Endometrial microvascular endothelial cells (primary cell): ENCODE data around the gene TBC1D22A. TPM values are rescaled to one million over a fixed set of nuclear protein-coding genes. Genes with fewer than 3 reads are reported as not detected.
"Not testable (repeated sequence)": the region's sequence is repeated elsewhere in the genome, so short reads cannot be mapped to it uniquely, and the experiment has no call there.

Experiments used
- in situ Hi-C: cut with HindIII; loops from 2 replicates; pipeline ENCODE4 v1.10.0; 2017; ENCODE audit warnings: low sequenced_read_pairs, low pct_unique_long_range_greater_than_20kb; ENCODE audit errors: inconsistent ontology term
- total RNA-seq: library from RNA; depleted of rRNA; stranded (reverse); fragments of >200 nt; gene quantifications from one replicate; pipeline ENCODE4 v1.2.3, GENCODE V29; 2015; ENCODE audit errors: inconsistent ontology term

The TBC1D22A gene
- total RNA-seq, 1 donor from 2014 or later = 20.0 TPM

DNA sequence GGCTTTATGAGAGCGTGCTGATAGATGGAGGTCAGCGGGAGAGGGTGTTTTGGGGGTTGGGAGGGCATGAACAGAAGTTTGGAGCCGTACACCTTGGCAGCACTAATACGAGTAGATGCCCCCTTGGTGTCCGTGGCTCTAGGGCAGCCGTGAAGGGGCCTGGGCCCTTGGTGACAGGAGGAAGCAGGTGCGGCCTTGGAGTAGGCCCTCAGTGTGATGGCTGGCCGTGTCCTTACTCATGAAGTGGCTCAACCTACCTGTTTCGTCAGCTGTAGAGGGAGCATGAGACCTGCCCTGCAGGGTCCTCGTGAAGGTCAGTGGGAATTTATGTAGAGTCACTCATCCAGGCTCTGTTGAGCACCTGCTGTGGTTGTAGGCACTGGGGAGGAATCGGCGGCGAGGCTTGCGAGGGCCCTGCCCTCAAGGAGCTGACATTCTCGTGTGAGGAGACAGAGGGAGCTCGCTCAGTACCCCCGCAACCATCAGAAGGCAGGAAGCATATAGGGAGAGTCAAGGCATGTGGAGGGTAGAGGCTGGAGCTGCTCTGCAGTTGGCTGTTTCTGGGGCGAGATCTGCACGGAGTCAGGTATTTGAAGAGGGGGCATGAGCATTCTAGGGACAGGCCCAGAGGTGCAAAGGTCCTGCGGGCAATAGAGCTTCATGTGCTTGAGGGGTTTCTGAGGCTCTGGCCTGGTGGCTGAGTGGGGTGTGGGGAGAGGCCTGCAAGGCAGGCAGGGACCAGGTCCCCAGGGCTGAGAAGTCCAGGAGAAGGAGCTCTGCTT is 39.6 kb downstream of the TBC1D22A start:
- in situ Hi-C loops = no loop called here

DNA sequence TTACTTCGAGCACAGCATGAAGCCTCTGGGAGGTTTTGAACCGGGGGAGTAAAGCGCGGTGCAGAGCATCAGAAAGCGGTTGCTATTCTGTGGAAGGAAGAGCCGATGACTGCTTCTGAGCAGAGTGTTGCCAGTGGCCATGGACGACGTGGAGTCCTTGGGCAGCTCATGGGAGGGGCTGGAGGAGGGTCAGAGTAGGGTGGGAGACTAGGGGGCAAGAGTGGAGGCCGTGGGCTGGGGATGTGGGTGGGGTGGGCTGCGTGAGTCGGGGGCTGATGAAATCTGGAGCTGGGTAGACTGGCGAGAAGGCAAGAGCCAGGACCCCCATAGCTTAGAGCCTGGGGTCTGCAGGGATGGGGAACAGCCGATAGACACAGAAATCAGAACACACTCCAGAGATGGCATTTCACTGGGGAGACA is 40.2 kb downstream of the TBC1D22A start:
- in situ Hi-C loops = no loop called here

DNA sequence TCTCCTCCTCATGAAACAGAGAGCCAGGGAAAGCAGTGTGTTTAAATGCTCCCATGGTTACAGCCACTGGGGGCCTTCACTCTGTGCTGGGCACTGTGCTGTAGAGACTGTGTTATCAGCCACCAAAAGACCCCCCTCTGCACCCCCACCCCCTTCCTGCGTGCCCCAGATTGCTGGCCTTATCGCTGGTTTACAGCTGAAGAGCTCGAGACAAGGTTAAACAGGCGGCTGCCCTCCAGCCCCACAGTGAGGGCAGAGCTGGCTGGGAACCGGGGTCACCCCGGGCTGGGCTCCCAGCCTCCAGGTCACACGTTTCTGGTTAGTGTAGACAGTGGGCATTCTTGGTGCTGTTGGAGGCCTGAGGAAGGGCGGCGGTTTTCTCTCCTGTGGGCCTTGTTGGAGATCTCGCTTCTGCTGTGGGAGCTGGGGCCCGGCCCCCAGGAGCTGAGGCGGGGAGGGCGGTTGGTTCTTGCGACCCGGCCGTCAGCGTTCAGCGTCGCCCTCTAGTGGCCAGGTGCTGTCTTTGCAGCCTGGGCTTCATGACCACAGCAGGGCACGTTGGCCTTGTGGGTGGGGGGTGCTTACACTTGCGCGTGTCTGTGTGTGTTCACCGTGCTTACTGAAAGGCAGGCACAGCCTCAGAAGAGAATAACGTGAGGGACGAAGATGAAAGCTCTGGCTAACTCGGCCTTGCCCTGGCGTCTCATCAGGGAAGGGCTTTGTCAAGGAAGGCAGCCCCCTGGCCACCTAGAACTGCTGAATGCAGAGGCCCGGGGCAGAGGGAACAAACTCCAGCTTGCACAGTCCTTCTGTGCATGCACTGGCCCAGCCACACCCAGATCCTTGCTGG is 40.8 kb downstream of the TBC1D22A start:
- in situ Hi-C loops = no loop called here

DNA sequence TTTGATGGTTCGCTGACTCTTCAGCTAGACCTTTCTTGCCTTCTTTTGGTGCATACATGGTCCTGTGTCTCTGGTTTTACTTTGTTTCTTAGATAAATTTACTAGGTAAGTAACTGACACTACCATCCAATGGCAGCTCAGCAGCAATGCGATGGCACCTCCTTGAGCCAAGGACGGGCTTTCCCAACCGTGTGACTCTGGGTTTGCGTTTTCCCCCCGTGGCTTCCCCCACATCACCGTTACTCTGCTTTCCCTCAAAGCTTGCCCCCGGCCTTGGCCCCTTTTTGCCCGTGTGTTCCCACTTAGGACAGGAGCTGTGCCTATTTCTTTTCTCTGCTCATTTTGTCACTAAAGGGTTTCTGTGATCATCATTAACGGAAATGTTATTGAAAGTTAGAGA is 41.5 kb downstream of the TBC1D22A start:
- in situ Hi-C loops = no loop called here

DNA sequence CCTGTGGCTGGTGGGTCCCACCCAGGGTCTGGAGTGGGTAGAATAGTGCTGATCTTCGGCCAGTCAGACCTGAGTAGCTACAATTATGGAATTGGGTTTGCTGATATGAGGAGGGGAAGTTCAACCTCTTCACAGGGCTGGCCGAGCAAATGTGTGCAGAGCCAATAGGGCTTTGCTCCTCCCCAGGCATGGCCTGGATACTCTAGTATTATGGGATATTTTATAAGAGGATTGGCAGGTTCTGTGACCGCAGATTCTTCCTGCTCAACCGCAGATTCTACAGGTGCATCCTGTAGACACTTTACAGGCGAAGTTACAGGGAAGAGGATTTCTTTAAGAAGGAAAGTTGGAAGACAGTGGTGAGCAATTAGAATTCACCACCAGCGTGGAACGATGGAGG is 44.3 kb downstream of the TBC1D22A start:
- in situ Hi-C loops = no loop called here

DNA sequence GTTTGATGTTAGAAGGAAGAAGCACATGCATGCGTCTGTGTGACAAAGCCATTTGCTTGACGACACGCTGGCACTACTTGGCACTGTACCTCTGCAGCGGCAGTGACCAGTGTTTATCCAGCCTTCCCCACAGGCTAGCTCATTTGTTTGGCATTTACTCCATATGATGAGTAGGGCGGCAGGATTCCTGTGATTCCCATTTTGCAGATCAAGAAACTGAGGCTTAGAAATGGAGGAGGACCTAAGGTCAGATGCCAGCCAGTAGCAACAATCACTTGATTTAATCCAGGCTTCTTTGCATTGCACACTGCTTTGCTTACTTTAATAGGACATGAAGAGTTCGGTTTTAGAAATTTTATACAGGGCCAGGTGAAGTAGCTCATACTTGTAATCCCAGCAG is 45.0 kb downstream of the TBC1D22A start:
- in situ Hi-C loops = no loop called here

DNA sequence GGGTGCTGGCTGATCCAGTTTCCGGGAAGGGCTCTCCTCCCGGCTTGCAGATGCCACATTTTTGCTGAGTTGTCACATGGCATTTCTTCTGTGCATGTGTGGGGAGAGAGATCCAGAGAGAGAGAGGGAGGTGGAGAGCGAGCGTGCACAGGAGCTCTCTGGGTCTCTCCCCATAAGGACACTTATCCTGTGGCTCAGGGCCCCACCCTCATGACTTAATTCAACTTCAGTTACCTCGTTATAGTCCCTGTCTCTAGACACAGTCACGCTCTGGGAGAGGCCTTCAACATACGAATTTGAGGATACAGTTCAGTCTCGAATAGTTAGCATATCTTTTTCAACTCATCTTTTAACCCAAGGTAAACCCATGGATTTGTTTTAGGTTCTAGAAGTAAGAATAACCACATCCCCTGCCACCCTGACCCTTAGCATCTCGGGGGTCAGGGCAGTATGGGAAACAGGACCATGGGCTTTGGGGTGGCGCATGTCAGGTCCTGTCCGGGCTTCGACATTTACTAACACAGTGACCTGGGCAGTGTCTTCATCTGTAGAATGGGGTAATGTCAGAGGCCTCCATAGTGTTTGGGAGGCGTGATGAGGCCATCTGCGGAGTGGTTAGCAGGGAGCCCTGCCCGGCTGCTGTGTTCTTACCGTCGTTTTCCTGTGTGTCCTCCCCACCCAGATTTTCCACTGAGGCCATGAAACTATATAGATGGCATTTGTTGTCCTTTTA is 46.9 kb downstream of the TBC1D22A start:
- in situ Hi-C loops = no loop called here

DNA sequence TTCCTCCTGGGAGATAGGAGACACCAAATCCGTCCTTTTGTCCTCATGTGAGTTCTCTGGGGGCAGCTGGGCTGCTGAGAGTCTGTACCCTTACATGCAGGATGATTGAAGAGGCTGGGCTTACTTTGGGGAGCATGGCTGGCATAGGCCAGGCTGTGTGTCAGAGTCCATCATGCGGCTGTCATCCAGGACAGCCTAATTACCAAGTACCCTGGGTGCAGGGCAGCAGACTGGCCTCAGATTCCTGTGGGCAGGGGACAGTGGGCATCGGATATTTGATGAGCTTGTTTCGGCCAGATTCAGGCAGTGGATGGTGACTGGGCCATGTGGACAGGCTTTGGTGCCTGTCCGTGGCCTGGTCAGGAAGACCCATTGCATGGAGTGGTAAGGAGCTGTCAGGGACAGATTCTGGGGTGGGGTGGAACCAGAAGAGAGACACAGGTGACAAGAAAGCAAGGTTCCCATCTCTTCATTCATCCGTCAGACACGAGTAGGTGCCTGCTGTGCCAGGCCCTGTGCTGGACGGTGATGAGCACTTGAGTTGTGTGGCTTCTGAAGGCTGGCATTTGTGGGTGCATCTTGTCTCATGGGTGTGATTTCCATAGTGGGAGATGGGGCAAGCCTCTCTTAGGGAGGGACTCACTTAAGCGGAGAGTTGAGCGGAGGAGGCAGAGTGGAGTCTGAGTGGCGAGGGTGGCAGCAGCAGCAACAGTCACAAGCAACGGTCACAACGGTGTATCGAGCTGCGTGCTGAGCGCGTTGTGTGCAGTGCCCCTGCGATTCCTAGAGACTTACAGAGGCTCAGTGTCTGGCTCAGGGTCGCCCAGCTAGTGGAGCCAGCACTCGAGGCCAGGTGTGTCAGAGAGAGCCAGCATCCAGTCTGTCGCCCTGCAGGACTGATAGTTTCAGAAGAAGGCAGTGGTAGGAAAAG is 48.7 kb downstream of the TBC1D22A start:
- in situ Hi-C loops = no loop called here

DNA sequence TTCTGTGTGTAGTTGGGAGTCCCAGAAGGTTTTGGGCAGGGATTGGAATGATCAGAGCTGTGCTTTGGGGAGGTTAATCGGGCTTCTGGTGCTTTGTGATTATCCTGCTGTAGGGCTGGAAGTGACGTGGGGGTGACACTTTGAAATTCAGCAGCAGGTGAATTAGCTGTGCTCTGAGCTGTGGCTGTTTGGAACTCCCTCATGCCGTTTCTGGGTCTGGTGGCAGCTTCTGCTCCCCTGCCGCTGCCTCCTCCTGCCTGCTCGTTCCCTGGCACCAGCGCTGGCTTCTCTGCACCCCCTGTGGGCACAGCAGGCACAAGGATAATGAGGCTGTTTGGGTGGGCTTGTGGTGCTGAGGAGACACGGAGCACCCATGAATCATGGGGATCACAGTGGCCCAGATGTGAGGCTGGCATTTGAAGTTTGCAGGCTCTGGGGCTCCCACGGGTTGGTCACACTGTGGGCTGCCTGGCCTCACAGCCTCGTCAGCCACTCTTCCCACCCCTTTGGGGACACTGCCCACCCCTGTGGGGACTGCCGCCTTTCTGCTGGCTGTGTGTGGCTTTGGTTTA is 49.7 kb downstream of the TBC1D22A start:
- in situ Hi-C loops = no loop called here

DNA sequence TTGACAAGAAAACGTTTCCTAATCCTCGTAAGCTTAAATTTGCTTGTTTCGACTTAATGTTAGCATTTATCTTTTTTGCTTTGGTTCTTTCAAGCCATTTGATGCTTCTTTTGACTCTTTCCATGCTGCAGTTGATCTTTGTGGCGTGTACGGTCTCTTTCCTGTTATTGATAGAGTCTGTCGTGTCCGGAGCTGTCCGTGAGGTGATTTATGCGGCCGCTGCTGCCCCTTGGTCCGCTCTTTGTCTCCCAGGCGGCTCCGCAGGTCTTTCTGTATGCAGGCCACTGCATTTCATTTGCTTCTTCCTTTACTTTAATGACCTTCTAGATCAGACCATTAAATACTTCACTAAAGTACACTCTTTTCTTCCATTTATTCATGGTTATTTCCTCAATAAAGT is 50.3 kb downstream of the TBC1D22A start:
- in situ Hi-C loops = no loop called here

DNA sequence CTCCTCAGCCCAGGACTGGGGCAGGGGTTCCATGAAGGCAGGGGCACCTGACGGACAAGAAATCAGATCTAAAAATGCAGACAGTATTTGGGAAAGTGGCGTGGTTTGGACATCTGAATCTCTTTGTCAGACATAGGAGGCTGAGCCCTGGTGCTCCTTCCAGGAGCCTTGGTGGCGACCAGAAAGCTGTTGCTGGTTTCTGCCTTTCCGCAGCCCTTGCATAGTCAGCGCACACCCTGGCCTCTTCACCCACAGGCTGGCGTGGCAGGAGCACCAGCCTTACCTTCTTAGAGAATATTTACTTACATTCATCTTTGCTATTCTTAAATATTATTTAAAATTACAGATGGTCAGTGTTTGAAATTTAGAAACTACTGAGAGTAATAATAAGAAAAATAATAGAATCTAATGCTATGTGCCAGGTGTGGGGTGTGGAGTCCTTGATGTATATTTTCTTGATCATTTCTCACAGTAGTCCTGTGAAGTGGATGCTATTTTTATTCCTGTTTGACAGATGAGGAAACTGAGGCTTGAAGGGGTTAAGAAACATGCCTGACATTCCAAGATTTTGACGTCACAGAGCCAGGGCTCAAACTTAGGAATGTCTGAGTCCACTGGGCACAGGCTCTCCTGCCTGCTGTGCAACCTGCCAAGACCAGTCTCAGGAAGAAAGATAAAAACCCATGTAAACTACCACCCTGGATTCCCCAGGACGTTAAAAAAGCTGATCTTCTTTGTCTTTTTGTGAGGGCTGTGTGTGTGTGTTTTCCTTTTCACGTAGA is 51.6 kb downstream of the TBC1D22A start:
- in situ Hi-C loops = no loop called here

DNA sequence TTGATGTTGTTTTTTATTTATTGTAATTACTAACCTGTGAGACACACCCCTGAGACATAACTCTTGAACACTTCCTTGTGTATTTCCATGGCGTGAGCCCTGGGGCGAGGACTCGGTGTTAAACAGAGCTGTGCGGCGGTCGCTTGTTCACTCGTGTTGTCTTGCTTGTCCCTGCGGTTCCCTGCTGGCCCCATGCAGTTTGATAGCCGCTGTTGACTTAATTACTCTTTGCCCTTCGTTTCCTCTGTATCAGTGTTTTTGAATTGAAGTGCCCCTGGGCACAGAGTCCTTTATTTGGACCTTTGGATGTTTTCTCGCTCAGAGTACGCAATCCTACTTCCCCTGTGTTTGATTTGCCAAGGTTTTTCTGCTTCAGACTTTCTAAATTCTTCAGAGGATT is 52.7 kb downstream of the TBC1D22A start:
- in situ Hi-C loops = no loop called here

DNA sequence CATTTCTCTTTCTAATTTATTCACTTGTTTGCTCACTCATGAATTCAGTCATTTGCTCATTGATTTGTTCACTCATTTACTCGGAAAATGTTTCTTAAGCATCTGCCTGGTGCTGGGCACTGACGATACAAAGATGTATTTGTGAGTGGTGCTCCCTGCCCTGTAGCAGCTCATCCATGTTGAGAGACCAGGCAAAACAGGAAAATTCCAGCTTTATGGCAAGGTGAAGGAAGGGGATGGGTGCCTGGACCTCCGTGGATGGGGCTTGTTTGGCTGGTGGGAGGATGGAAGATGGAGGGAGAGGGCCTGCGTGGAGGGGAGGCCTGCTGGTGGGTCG is 53.1 kb downstream of the TBC1D22A start:
- in situ Hi-C loops = no loop called here

DNA sequence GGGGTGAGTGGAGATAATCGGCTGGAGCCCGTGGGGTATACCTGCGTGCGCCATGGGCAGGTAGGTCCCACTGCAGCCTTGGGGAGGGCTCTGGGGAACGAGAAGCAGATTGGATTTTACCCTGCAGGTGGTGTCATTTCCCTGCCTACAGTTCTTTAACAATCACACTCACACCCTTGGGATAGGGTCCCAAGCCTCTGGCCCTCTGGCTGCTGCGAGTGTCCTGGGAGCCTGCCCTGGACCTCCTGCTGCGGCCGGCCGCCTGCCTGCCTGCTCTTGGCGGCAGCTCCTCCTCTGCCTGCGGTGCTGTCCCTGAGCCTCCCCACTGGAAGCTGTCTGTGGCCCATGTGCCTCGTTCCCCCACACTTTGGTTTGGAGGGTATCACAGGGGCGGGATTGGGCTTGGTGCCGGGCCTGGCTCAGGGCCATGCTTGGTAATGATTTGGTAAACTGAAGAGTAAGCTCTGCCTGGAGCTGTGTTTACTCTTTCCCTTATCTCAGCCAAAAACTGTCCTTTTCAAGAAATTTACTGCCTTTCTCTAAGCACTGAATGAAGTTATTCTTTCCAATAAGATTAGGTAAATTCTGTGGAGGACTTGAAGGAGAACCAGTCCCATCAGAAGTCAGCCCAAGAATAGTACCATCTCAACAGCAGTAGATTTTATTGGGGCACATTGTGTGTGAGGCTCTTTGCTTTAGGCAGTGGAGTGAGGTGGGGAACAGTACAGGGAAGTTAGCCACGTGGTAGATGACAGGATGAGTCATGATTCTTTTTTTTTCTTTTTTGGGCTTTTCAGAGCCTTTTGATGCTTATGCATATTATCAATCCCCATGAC is 53.7 kb downstream of the TBC1D22A start:
- in situ Hi-C loops = no loop called here

DNA sequence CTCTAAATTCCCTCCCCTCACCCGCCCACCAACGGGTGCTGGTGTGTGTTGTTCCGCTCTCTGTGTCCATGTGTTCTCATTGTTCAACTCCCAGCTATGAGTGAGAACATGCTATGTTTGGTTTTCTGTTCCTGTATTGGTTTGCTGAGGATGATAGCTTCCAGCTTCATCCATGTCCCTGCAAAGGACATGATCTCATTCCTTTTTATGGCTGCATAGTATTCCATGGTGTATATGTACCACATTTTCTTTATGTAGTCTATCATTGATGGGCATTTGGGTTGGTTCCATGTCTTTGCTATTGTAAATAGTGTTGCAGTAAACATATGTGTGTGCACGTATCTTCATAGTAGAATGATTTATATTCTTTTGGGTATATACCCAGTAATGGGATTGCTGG is 54.9 kb downstream of the TBC1D22A start:
- in situ Hi-C loops = not testable (repeated sequence)

DNA sequence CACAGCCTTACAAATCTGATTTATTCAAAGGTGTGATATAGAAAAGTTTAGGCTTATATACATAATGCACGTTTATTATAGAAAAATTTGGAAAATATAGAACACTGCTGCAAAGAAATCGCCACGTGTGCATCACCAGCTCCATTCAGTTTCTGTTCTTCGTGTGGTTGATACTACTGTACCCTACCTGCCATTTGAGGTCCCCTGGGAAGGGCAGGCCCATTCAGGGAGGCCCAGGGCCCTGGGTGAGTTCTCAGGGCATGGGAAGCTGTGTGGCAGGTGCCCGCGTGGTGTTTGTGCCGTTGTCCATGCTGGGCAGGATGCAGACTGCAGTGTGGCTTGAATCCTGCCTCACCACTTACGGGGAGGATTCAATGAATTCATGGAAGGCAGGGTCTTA is 60.8 kb downstream of the TBC1D22A start:
- in situ Hi-C loops = no loop called here

DNA sequence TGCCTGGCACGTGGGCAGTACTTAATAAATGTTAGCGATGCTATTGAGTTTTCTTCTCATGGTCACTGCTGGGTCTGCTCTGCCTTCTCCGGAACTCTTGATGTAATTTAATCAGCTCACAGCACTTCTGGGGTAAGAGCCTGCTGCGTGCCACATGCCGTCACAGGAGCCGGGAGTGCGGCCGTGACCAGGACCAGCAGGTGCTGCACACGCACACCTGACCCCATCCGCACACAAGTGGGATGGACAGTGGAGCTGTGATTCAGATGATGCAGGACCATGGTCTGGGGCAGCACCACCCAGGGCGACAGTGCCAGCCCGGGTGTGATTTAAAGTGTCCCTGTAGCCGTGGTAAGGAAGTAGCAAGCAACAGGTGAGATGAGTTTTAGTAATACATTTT is 61.2 kb downstream of the TBC1D22A start:
- in situ Hi-C loops = no loop called here
